ENCODE results near the gene EPB41.
"Not testable (repeated sequence)": the region's sequence is repeated elsewhere in the genome, so short reads cannot be mapped to it uniquely, and the experiment has no call there.

Gene EPB41

GRCh38 chr1:29114654-29115053 lies 200.3 kb downstream of the EPB41 start:
- DNase-seq: no peak

- no peak for DNase-seq
These were observed 203.0 kb downstream of the EPB41 start for GRCh38 chr1:29117381-29117780.

- DNase-seq: no peak
These were observed 205.0 kb downstream of the EPB41 start for GRCh38 chr1:29119121-29119929.

GRCh38 chr1:29120367-29120766 lies 206.0 kb downstream of the EPB41 start:
- DNase-seq: no peak

GRCh38 chr1:29120947-29121485 lies 206.6 kb downstream of the EPB41 start:
- DNase-seq: peak; percentile 36

GRCh38 chr1:29121516-29121935 lies 207.2 kb downstream of the EPB41 start:
- no peak for DNase-seq

- no peak for DNase-seq
These were observed 207.7 kb downstream of the EPB41 start for GRCh38 chr1:29121936-29122681.

- no peak for DNase-seq
These were observed 208.3 kb downstream of the EPB41 start for GRCh38 chr1:29122682-29123052.

GRCh38 chr1:29123053-29123886 lies 208.9 kb downstream of the EPB41 start:
- DNase-seq: no peak

- no peak for DNase-seq
These were observed 209.6 kb downstream of the EPB41 start, which contains the start of gene TMEM200B for GRCh38 chr1:29123887-29124365. Gene TMEM200B, minus strand, starts transcription at chr1:29123903. Its CDS starts 2,075 bp downstream, at chr1:29121828.

GRCh38 chr1:29124366-29125236 lies 210.2 kb downstream of the EPB41 start:
- DNase-seq: peak; percentile 29

- no peak for DNase-seq
These were observed 210.9 kb downstream of the EPB41 start for GRCh38 chr1:29125237-29125641.

- no peak for DNase-seq
These were observed 211.4 kb downstream of the EPB41 start for GRCh38 chr1:29125788-29126187.

- DNase-seq: no peak
These were observed 211.8 kb downstream of the EPB41 start for GRCh38 chr1:29126198-29126597.

- no peak for DNase-seq
These were observed 214.4 kb downstream of the EPB41 start for GRCh38 chr1:29128739-29129138.

- no peak for DNase-seq
These were observed 215.5 kb downstream of the EPB41 start for GRCh38 chr1:29129916-29130315.

GRCh38 chr1:29131056-29131455 lies 216.7 kb downstream of the EPB41 start:
- not testable (repeated sequence) for DNase-seq

- no peak for DNase-seq
These were observed 219.7 kb downstream of the EPB41 start for GRCh38 chr1:29133861-29134694.

GRCh38 chr1:29134695-29135028 lies 220.3 kb downstream of the EPB41 start:
- DNase-seq: no peak

- no peak for DNase-seq
These were observed 222.1 kb downstream of the EPB41 start for GRCh38 chr1:29136391-29136915.

- no peak for DNase-seq
These were observed 228.3 kb downstream of the EPB41 start for GRCh38 chr1:29142714-29143113.
